Left lobe of liver (tissue), 2 donors: ENCODE measurements around the gene CCDC107. TPM values are rescaled to one million over a fixed set of nuclear protein-coding genes. Genes with fewer than 3 reads are reported as not detected.

Source experiments
- ATAC-seq: fragments of 200-7000 bp; cut with Tn5 transposase; one replicate; pipeline ENCODE4 v1.9.1; 2020; ENCODE audit warnings: mild to moderate bottlenecking, moderate library complexity
- DNase-seq: peaks from one replicate; pipeline ENCODE4 v3.0.0-alpha.2; 2020; ENCODE audit warnings: low spot score
- total RNA-seq: library from RNA; stranded (reverse); gene quantifications from one replicate; pipeline ENCODE4 v1.2.1, GENCODE V29; 2021
- donor health status: DM: no; HTN: no; CAD: no; lungs with moderate emphysema.
- donor health status: DM: no; HTN: yes; CAD: no.

Gene CCDC107
- total RNA-seq, 1 donor from 2014 or later: 12.6 TPM

- DNase-seq: no peak
- peak; percentile 5 for ATAC-seq
These were observed 39.4 kb downstream of the CCDC107 start for GRCh38 chr9:35697486-35697885.

GRCh38 chr9:35698231-35698630 is 40.1 kb downstream of the CCDC107 start:
- ATAC-seq: no peak
- DNase-seq: no peak

- ATAC-seq (no peak), DNase-seq (no peak)
These were observed 41.9 kb downstream of the CCDC107 start for GRCh38 chr9:35700031-35700430.

GRCh38 chr9:35700942-35701341 is 42.9 kb downstream of the CCDC107 start:
- DNase-seq (no peak), ATAC-seq (no peak)

GRCh38 chr9:35702696-35703095 is 44.6 kb downstream of the CCDC107 start:
- ATAC-seq (no peak), DNase-seq (no peak)

GRCh38 chr9:35703906-35704672 is 46.0 kb downstream of the CCDC107 start:
- no peak for DNase-seq
- no peak for ATAC-seq

- DNase-seq: no peak
- no peak for ATAC-seq
These were observed 47.3 kb downstream of the CCDC107 start for GRCh38 chr9:35705372-35705771.

GRCh38 chr9:35705836-35706430 is 47.8 kb downstream of the CCDC107 start:
- DNase-seq: no peak
- no peak for ATAC-seq

- no peak for ATAC-seq
- no peak for DNase-seq
These were observed 48.9 kb downstream of the CCDC107 start for GRCh38 chr9:35706951-35707350.

- no peak for DNase-seq
- ATAC-seq: no peak
These were observed 50.1 kb downstream of the CCDC107 start for GRCh38 chr9:35708146-35708545.

GRCh38 chr9:35710818-35711500 is 52.9 kb downstream of the CCDC107 start:
- DNase-seq: no peak
- no peak for ATAC-seq

Other genes starting within 250 kb of the CCDC107 start
- gene RUSC2, start 168.2 kb upstream of the CCDC107 start, total RNA-seq: 9.1 TPM
- gene TESK1, start 53.0 kb upstream of the CCDC107 start, total RNA-seq: 15.6 TPM
- gene CD72, start 39.9 kb upstream of the CCDC107 start, total RNA-seq: 0.93 TPM
- gene SIT1, start 7.4 kb upstream of the CCDC107 start, total RNA-seq: 0.23 TPM
- gene RMRP, start 273 bp upstream of the CCDC107 start, total RNA-seq: 13,056 TPM
- 0.40 TPM for gene ARHGEF39, start 6.9 kb downstream of the CCDC107 start, total RNA-seq
- gene CA9, start 15.6 kb downstream of the CCDC107 start, total RNA-seq: 0.96 TPM
- 6.6 TPM for gene TPM2, start 31.6 kb downstream of the CCDC107 start, total RNA-seq
- gene TLN1, start 73.9 kb downstream of the CCDC107 start, total RNA-seq: 107 TPM
- 13.9 TPM for gene CREB3, start 74.4 kb downstream of the CCDC107 start, total RNA-seq
- gene GBA2, start 90.9 kb downstream of the CCDC107 start, total RNA-seq: 44.0 TPM
- 14.5 TPM for gene RGP1, start 91.0 kb downstream of the CCDC107 start, total RNA-seq
- 1.5 TPM for gene MSMP, start 96.0 kb downstream of the CCDC107 start, total RNA-seq
- 3.3 TPM for gene NPR2, start 133.3 kb downstream of the CCDC107 start, total RNA-seq
- gene SPAG8, start 154.0 kb downstream of the CCDC107 start, total RNA-seq: 0.50 TPM
- 71.5 TPM for gene HINT2, start 156.8 kb downstream of the CCDC107 start, total RNA-seq
- gene FAM221B, start 170.4 kb downstream of the CCDC107 start, total RNA-seq: not detected
- 4.4 TPM for gene TMEM8B, start 170.9 kb downstream of the CCDC107 start, total RNA-seq
- not detected for gene OR13J1, start 212.1 kb downstream of the CCDC107 start, total RNA-seq
- gene HRCT1, start 247.9 kb downstream of the CCDC107 start, total RNA-seq: 0.96 TPM